Activated CD4-positive, alpha-beta T cell treated with anti-CD3 and anti-CD28 coated beads, Interleukin-2, amount 50 U/mL, for 4 hours (primary cell): Measurements from ENCODE around the gene ACAA2.

Source experiments
- DNase-seq, 2 experiments: peaks; one replicate each; pipeline ENCODE4 v3.0.0-alpha.2; 2020

The ACAA2 gene

GRCh38 chr18:49764032-49764431, 49.3 kb downstream of the ACAA2 start:
- no peak for DNase-seq

DNA sequence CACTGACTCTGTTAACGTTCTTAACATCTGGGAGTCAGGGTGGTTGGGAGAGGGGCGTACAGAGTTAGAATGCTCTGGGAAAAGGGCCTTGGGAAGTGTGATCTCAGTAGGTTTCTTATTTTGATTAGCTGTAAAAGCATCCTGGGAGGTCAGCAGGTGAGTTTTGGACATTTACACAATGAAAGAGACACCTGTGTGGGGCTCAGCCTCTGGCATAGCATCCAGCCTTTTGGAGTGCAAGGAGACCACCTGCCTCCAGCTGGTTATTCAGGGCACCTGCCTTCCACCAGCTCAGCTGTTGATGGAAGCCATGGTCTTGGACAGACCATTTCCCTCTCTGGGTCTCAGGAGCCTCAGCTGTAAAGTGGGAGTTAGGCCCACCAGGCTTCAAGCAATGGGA, 49.7 kb downstream of the ACAA2 start:
- no peak for DNase-seq

GRCh38 chr18:49762191-49763077, 50.9 kb downstream of the ACAA2 start:
- DNase-seq = no peak

GRCh38 chr18:49761771-49762170, 51.6 kb downstream of the ACAA2 start:
- no peak for DNase-seq

DNA sequence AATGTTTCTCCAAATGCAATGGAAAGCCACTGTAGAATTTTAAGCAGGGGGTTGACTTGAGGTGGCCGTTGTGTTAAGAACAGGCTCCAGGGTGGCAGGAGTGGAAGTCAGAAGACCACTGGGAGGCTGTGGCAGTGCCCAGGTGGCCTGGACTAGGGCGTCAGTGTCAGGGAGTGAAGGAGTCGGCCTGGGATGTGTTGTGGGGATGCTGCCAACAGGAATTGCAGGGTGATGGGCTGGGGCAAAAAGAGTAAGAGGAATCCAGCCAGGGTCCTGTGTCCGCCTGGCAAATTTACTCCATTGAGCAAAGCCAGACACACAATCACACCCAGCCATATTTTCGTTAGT, 55.1 kb downstream of the ACAA2 start:
- DNase-seq = no peak

GRCh38 chr18:49757513-49758262, 55.6 kb downstream of the ACAA2 start:
- no peak for DNase-seq

DNA sequence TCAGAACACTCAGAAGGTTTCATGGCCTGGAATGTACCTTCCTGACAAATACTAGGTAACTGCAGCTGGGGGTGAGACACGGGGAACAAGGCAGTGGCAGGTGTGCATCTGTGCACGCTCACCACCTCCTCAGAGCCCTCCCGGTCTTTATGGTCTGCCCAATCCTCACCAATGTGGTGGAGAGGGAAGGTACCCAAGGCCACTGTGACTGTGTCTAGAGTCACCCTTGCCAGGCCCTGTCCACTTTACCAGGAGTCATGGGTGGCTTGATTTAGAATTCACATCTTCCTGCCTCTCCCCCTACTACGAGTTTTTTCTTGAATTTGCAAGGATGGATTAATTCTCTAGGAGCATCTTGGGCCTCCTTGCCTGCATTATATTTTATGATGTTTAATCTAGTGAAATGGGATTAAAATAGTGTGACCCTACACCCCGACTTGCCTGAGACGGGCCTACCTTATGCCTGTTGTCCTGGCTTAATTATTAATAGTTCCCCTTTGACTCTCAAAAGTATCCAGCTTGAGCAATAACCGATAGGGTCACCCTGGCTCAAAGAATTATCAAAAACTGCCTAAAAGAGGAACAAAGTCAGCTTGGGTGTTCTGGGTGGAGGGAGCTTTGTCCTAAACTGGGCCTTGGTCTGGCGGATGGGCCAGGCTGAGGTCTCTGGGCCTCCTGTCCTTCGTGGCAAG, 56.5 kb downstream of the ACAA2 start:
- no peak for DNase-seq

DNA sequence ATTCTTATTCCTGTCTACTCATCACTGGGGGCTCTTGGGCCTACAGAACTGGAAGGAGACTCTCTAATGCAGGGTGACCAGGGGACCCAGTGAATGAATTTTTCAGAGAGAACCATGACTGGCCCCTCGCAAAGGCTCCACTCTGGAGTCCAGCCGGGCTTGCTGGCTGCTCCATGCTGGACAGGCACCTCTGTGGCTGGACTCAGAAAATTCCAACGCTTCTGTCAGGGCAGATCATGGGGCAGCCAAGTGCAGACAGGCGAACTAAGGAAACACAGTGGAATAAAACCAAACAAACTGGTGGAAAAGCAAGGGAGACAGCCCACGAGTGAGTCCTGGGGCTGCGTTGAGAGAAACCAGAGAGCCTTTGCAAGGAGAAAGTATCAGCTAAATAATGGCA, 57.2 kb downstream of the ACAA2 start:
- DNase-seq = no peak

GRCh38 chr18:49755489-49755888, 57.8 kb downstream of the ACAA2 start:
- DNase-seq = no peak

GRCh38 chr18:49754866-49755265, 58.5 kb downstream of the ACAA2 start:
- DNase-seq = no peak

- DNase-seq = no peak
These were observed 59.7 kb downstream of the ACAA2 start for GRCh38 chr18:49753643-49754042.

DNA sequence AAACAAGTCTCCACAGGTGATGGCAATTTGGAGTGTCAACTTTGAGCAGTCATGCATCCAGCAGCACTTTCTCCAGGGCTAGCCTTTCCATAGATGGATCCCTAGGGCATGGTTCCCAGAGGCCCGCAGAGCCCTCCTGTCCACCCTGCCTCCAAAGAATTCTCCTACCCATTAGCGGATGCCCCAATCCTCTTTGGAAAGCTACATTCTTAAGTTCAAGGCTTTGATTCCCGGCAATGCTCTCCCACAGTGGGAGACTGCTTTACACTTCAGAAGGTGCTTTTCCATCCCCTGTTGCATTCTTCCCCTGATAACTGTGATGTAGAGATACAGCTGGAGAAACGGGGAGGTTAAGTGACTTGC, 61.3 kb downstream of the ACAA2 start:
- no peak for DNase-seq

DNA sequence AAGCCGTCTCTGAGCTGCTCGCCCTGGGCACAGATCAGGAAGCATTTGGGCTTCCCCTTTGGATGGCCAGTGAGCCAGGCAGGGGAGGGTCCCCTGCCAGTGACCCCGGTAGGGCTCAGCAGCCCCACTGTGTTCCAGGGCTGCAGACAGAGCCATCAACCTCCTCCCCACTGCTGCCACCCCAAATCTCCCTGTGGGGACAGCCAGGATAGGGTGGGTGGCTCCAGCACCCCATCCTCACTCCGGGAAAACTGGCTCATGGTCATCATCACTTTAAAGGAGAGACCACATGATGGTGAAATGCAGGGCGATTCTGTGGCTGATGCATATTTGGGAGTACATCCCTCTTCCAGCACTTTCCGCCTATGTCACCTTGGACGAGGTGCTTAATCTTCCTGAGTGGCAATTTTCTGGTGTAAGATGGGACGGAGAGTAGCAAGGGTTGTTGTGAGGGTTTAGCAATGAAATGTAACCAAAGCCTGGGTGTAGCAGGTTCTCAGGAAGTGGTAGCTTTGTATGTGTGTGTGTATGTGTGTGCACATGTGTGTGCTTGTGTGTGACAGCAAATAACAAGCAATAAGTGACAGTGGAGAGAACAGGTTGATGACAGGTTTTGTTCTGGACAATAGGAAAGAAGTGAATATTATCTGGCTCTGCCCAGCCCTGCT, 61.8 kb downstream of the ACAA2 start:
- no peak for DNase-seq

DNA sequence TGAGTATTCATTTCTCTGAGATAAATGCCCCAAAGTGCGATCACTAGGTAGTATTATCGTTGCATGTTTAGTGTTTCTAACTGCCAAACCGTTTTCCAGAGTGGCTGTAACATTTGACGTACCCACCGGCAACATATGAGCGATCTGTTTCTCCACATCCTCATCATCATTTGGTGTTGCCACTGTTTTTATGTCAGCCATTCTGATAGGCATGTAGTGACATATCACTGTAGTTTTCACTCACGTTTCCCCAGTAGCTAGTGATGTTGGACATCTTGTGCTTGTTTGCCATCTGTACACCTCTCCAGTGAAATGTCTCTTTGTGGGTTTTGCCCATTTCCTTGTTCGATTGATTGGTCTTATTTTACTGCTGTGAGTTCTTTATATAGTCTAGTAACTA, 63.8 kb downstream of the ACAA2 start:
- DNase-seq = no peak

DNA sequence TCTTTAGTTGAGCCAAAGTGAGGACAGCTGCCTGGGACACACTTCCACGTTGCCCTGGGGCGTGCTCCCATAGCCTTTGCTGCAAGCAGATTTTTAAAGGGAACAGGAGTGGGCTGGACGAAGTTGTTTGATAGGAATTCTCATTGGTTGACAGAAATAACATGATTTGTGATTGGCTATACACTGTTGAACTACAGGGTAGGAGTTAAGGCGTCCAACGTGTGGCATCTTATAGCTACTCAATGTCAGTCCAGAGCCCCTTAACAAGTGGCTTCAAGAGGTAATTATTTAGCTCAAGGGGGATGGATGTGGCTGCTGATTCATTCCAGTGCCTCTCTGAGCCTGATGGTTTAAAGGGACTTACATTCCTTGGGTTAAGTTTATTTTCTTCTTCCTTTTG, 65.5 kb downstream of the ACAA2 start:
- no peak for DNase-seq

DNA sequence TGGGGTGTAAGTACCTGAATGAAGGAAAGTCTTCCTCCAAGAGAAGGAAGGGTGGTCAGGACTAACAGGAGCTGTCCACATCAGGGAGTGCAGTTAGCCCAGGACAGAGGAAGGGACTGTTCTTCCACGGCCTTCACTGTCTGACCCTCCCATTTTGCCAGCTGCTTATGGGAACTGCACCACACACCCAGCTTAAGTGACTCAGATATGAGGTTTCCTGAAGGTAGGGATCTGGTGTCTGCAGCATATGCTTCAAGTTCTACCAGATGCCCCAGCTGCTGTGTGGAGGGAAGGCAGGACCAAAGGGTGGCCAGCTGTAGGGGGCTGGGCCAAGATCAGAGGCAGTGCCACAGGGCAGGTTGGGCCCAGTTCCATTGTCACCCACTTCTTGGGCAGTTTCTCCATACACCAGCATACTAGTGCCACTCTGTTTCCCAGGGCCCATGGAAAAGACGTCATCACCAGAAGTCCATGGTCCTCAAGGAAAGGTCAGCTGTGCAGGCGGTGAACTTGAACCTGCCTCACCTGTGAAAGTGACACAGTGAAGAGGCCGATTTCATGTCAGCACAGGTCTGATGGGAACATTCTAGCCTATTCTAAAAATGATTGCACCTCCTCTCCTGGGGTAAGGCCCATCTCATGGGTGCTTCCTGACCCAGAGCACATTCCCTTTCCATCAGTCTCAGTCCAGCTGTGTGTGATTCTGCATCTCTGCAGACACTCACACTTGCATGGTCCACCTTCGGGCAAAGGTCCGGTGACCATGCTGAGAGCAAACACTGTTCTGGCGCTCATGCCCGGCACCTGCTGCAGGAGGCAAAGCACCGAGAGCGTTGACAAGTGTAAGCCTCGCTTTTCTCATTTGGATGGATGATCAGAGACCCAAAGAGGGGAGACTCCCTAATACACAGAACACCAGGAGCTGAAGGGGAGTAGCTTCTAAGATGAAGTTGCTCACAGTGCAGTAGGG, 68.0 kb downstream of the ACAA2 start:
- DNase-seq = no peak

DNA sequence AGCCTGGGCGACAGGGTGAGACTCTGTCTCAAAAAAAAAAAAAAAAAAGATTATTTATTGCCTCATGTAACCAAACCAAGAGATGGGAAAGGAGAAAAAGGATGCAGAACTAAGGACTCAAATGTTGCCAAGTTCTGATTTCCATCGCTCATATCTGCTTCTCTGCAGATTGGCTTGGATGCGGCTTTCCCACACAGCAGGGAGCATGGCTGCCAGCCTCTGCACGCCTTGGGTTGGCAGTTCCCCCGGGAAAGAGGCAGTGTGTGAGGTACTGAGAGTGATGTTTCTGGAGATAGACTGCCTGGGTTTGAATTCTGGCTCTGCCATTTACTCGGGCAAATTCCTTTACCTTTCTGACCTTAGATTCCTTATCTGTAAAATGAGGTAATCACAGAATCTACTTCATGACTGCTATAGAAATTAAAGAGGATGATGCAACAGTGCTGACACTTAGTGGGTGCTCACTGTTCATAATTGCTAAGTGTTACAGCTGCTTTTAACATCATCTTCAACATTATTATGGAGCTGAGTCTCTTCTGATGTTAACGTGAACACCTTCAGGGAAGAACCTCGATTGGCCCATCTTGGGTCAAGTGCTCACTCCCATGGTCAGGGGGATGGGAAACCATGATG, 68.8 kb downstream of the ACAA2 start:
- DNase-seq = no peak

DNA sequence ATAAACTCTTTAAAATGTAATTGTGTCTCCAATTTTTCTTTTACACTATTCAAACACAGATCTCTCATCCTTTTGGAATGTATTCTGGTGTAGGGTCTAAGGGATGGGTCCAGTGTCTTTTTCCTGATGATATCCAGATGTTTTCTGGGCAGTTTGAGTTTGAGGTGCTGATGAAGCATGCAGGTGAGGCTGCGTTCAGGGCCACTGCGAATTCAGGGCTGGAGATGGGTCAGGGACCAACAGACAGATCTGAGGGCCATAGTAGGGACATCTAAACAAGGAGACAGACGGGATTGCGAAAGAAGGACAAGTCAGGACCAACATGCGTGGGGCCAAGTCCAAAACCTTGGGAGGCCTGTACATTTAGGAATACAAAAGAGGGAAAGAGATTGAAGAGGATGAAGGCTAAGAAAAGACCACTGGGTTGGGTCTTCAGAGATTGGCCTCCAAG, 70.2 kb downstream of the ACAA2 start:
- no peak for DNase-seq

DNA sequence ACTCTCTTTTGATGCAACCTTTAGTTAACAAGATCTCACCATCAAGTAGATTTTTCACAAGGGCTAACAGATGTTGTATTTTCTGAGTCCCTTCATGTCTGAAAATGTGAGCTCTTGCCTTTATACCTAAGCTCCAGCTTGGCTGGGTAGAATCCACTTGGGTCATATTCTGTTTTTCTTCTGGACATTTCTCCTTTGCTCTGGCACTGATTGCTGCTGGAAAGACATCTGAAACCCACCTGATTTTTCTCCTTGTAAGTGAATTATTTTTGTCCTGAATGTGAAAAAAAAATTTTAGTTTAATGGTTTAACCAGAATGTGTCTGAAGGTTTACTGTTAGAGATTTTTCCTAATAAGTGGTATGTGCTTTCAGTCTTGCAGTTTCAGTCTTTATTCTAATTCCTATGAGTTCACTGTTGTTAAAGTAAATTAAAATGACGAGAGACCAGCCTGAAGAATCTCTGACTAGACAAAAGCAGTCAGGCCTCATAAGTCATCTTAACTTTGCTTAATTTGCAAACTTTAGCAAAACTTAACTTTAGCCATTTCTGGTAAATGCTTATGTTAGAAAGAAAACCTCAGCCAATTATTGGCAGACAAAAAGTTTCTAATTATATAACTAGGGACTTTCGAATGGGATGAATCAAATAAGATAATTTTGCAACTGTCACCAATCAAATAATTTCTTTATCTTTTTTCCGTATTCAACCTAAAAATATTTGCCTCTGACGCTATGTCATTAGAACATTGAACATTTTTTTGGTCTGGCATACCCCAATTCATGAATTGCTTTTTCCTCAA, 70.8 kb downstream of the ACAA2 start:
- DNase-seq = no peak

- DNase-seq = no peak
These were observed 74.1 kb downstream of the ACAA2 start for GRCh38 chr18:49739275-49739674.

- no peak for DNase-seq
These were observed 74.6 kb downstream of the ACAA2 start for GRCh38 chr18:49738721-49739120.
